Ovary (tissue), 3 donors: ENCODE measurements around the gene MTREX.

Source experiments
- CTCF ChIP-seq, 3 donors: fragments of 450-650 bp in 2 of 3; fragments of 200-600 bp in 1 of 3; IDR thresholded peaks; one replicate each; pipeline versions ENCODE4 v1.5.1 to v1.8.0; 2016 to 2022; ENCODE audit warnings: antibody characterized with exemption in 3 of 3, mild to moderate bottlenecking in 1 of 3
- EP300 ChIP-seq: sonication (generic); formaldehyde crosslinking; IDR thresholded peaks from one replicate; pipeline ENCODE4 v1.6.1; 2017; ENCODE audit warnings: antibody characterized with exemption
- POLR2A ChIP-seq: fragments of 450-650 bp; IDR thresholded peaks from one replicate; pipeline ENCODE4 v1.6.1; 2017; ENCODE audit warnings: antibody characterized with exemption, mild to moderate bottlenecking, moderate library complexity
- donor health status: DM: no; HTN: no; CAD: no.

- no peak for TF ChIP-seq POLR2A
- TF ChIP-seq CTCF (IDR thresholded peaks at IDR 0.05) = no peak
- TF ChIP-seq EP300 = no peak
Measured at GRCh38 chr5:55456216-55456895, 148.6 kb downstream of the MTREX start.
